Activated CD8-positive, alpha-beta memory T cell treated with anti-CD3 and anti-CD28 coated beads, Interleukin-2, amount 50 U/mL, for 48 hours (primary cell): ENCODE results near the gene NDFIP2.
A peak's percentile ranks its signal among the peaks of the same experiment; 100 is the strongest.

Source experiments
- DNase-seq: peaks from one replicate; pipeline ENCODE4 v3.0.0-alpha.2; 2020

The NDFIP2 gene, protein sequence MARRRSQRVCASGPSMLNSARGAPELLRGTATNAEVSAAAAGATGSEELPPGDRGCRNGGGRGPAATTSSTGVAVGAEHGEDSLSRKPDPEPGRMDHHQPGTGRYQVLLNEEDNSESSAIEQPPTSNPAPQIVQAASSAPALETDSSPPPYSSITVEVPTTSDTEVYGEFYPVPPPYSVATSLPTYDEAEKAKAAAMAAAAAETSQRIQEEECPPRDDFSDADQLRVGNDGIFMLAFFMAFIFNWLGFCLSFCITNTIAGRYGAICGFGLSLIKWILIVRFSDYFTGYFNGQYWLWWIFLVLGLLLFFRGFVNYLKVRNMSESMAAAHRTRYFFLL

GRCh38 chr13:79480954-79481684 lies at the start of gene NDFIP2:
Gene NDFIP2 (plus strand): TSS chr13:79481155. CDS start chr13:79481204, 49 bp downstream.
- peak; percentile 97 for DNase-seq

DNA sequence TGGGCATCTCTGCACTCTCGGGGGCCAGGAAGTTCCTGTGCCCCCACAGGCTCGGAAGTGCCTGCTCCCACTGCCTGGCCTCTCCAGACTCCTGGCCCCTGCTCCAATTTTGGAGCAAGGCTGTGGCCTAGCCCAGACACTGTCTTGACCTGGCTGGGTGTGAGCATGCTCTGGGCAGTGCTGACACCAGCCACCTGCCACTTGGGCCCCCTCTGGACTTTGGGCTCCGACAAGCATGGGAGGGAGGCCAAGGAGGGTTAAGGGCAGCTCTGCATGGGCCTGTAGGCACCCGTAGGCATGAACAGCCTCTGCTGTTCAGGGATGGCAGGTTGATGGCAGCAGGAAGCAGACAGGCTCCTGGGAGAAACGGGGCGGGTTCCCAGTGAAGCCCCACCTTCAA lies 48.9 kb upstream of the NDFIP2 start:
- DNase-seq = no peak

- DNase-seq = no peak
Measured at GRCh38 chr13:79432992-79433391, 48.0 kb upstream of the NDFIP2 start.

DNA sequence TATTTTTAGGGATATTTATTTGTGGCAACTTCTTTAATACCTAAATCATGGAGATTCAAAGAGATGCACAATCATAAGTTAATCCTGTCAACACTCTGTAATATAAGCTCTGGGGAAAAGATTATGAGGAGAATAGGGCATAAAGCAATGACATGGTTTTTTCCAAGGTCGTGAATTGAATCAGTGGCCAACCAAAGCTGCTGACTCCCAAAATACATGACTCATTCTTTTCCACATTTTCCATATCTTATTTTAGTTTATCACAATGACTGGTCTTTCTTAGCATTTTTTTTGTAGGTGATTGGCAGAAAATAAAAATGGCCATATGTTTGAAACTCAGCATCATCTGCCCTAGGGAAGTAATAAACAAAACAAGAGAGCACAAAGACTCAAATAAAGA lies 46.4 kb upstream of the NDFIP2 start:
- DNase-seq = no peak

DNA sequence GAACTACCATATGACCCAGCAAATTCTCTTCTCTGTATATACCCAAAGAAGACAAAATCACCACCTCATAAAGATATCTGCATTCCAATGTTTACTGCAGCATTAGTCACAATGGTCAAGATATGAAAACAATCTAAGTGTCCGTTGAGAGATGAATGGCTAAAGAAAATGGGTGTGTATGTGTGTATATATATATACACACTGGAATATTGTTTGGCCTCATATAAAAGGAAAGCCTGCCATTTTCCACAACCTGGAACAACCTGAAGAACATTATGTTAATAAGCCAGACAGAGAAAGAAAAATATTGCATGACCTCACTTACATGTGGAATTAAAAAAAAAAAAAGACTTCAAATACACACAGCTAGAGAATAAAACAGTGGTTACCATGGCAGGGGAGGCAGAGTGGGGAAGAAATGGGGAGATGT lies 45.4 kb upstream of the NDFIP2 start:
- no peak for DNase-seq

- no peak for DNase-seq
Measured at GRCh38 chr13:79439275-79439674, 41.7 kb upstream of the NDFIP2 start.

DNA sequence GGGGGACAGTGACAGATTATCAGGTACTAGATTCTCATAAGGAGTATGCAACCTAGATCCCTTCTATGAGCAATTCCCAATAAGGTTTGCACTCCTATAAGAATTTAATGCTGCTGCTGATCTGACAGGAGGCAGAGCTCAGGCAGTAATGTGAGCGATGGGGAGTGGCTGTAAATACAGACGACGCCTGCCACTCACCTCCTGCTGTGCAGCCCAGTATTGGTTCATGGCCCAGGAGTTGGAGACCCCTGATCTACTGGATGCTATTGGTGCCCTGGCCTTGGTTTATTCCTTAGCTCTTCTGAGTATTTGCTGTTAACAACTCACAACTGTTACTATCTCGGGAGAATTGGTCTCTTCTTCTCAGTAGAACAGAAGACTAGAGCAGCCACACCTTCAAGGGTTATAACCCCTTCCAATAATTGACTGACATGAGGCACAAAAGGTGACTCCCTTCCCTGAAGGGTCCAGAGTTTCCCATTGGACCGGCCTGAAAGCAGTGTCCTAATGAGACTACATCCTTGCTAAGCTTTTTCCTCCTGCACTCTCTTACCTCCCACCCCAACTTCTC lies 39.9 kb upstream of the NDFIP2 start:
- no peak for DNase-seq

GRCh38 chr13:79442221-79442620 lies 38.7 kb upstream of the NDFIP2 start:
- DNase-seq = no peak

- no peak for DNase-seq
Measured at GRCh38 chr13:79442706-79443105, 38.2 kb upstream of the NDFIP2 start.

- peak; percentile 64 for DNase-seq
Measured at GRCh38 chr13:79445968-79446645, 34.8 kb upstream of the NDFIP2 start.

- DNase-seq = no peak
Measured at GRCh38 chr13:79447141-79447540, 33.8 kb upstream of the NDFIP2 start.

DNA sequence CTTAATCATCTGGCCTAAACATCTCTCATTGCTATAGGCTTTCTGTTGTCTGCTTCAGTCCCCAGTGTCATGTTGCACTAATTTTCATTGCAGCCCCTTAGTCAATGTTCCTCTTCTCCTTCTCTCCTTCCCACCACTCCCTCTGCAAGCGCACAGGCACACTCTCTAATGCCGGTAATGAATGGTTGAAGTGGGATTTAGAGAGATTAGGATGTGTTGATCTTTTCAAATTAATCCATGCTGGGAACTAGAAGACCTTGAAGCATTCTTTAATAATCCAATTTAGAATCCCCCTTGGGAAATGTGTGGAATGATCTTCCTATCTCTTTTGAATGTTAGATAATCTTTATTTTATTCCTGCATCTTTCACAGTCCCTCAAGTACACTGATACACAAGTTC lies 33.2 kb upstream of the NDFIP2 start:
- DNase-seq = no peak

DNA sequence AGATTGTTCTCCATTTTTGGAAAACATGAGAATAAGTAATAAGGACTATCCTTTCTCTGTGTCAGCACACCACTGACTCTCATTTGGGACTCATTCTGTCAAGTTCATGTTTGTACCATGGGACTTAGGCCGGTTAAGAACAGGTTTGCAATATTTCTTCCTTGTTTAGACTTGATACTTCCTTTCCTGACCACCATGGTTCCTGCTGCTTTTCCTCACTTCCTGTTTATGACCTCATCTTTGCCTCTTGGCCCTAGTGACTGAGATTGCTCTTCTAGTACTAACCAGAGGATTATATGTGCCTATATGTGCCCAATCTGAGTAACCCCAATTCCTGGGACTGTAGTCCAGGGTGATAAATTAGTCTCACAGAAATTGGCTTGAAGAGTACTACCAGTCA lies 32.5 kb upstream of the NDFIP2 start:
- DNase-seq = no peak

DNA sequence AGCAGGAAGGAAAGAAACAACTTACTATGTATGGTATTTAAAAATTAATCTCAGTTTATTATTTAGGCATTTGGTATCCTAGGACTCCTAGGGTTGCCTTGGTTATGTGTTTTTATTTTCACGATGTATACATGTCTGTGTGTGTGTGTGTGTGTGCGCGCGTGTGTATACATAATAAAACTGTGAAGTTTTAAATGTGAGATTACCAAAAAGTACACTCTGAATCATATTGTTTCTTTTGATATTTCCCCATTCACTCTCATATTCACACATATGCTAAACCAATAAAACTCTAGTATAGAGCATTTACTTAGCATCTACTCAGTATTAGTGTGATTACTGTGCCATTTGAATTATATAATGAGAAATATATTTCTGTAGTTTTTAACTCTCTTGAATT lies 30.8 kb upstream of the NDFIP2 start:
- no peak for DNase-seq

- DNase-seq = peak; percentile 92
Measured at GRCh38 chr13:79451500-79451962, 29.4 kb upstream of the NDFIP2 start.

DNA sequence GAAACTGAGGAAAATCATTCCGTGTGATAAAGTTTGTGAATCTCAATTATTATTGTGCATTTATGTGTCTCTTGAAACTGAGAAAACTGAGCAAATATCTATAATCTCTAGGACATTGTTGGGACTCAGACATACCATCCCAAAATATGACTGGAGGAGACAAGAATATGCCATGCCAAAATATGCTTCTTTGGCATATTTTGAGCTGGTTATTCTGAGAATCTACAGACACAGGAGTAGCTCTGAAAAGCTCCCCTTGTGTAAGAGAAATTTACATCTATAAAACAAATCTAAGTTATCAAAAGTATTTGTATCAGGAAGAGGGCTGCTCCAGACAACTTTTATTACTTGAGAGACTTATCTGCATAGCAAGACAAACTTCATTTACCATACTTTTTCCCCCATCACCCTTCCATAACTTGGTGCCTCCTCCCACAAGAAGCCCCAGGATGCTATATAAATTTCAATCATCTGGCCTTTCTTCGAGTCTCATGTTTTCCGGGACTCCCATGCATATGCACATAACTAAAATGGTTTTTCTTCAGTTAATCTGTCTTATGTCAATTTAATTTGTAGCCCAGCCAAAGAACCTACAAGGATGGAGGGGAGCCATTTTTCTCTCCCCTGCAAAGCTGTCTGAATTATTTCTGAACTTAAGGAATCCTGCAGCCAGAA lies 28.6 kb upstream of the NDFIP2 start:
- no peak for DNase-seq

DNA sequence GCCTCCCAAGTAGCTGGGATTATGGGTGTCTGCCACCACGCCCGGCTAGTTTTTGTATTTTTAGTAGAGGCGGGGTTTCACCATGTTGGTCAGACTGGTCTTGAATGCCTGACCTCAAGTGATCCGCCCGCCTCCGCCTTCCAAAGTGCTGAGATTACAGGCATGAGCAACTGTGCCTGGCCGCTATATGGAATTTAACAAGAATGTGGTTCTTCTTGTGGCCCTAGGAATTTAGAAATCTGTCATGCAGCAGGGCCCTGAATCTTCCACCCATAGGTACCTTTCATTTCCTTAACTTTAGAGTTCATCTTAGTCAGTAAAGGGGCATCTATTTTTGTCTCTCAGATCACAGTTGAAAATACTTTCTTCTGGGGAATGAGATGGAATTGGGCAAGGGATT lies 25.6 kb upstream of the NDFIP2 start:
- no peak for DNase-seq

DNA sequence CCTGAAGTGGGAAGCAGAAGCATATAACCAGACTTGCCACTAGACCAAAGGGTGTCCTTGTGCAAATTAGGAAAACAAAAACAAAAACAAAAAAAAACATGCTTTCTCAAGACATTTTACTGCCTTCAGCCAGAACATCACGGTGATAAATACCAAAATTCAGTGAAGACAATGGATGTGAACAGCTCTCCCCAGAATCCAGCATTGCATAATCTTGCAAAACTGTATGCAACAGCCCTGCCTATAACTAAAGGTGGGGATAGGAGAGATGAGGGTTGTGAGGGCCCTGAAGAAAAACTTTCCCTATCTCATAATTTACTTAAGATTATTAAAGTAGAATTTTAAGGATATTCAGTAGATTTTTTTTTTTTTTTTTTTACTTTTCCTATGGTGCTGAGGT lies 24.9 kb upstream of the NDFIP2 start:
- DNase-seq = no peak

- DNase-seq = no peak
Measured at GRCh38 chr13:79456656-79457365, 24.1 kb upstream of the NDFIP2 start.

- DNase-seq = no peak
Measured at GRCh38 chr13:79457390-79457789, 23.6 kb upstream of the NDFIP2 start.

DNA sequence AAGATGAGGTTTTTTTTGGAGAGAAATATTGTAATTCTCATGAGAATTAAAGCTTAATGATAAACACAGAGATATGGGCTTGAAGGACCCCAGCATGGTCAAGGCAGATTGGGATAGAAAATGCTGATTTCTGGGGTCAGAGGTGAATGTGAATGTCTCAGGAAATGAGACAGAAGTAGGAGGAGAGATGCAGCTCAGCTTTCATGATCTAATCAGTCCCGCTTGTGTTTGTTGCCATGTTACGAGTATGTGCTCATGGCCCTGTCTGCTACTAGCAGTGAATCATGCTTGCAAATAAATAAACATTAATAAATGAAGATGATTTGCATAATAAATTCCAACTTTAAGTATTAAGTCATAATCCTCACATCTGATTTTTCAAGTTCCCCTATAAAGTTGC lies 23.0 kb upstream of the NDFIP2 start:
- DNase-seq = no peak

DNA sequence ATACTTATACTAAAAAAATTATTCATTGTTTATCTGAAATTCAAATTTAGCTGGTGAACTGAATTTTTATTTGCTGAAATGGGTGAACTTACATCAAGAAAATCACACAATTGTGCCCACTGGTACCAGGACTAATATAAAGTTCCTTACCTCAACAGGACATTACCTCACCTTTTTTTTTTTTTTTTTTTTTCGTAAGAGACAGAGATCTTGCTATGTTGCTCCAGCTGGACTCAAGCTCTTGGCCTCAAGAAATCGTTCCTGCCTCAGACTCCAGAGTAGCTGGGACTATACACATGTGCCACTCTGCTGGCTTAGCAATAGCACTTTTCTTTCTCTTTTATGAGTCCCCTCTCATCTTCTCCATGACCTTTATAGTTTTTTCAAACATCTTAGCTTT lies 22.5 kb upstream of the NDFIP2 start:
- DNase-seq = no peak
